GM12865 (cell line): ENCODE results near the gene PCNX3.
"Not testable (repeated sequence)": the region's sequence is repeated elsewhere in the genome, so short reads cannot be mapped to it uniquely, and the experiment has no call there.

Source experiments
- DNase-seq: peaks from one replicate; pipeline ENCODE4 v3.0.0; 2010; ENCODE audit warnings: low read depth
- H3K4me3 ChIP-seq: 2 replicates; pipeline ENCODE4 v1.5.1; 2011; ENCODE audit warnings: mild to moderate bottlenecking, low read depth, low read length, control low read depth
- CTCF ChIP-seq: IDR thresholded peaks from 2 replicates; pipeline ENCODE4 v1.5.1; 2011; ENCODE audit warnings: low read length, control low read depth, low read depth, inconsistent platforms; ENCODE audit not compliant: insufficient read depth; ENCODE audit errors: missing control alignments

PCNX3 gene

GRCh38 chr11:65660038-65660437 lies 44.5 kb downstream of the PCNX3 start:
- TF ChIP-seq CTCF, result no peak
- DNase-seq, result no peak
- no peak overlapping the region for H3K4me3 ChIP-seq

DNA sequence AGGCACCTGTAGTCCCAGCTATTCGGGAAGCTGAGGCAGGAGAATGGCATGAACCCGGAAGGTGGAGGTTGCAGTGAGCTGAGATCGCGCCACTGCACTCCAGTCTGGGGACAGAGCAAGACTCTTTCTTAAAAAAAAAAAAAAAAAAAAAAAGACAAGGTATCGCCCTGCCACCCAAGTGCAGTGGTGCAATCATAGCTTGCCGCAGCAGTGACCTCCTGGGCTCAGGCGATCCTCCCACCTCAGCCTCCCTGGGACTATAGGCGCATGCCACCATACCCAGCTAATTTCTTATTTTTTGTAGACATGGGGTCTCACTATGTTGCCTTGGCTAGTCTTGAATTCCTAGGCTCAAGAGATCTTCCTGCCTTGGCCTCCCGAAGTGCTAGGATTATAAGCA lies 45.3 kb downstream of the PCNX3 start:
- not testable (repeated sequence) for H3K4me3 ChIP-seq, DNase-seq

- no peak for TF ChIP-seq CTCF
- no peak for DNase-seq
- H3K4me3 ChIP-seq, result peak overlapping the region; percentile 95
These were observed 46.1 kb downstream of the PCNX3 start for GRCh38 chr11:65661599-65662246.

DNA sequence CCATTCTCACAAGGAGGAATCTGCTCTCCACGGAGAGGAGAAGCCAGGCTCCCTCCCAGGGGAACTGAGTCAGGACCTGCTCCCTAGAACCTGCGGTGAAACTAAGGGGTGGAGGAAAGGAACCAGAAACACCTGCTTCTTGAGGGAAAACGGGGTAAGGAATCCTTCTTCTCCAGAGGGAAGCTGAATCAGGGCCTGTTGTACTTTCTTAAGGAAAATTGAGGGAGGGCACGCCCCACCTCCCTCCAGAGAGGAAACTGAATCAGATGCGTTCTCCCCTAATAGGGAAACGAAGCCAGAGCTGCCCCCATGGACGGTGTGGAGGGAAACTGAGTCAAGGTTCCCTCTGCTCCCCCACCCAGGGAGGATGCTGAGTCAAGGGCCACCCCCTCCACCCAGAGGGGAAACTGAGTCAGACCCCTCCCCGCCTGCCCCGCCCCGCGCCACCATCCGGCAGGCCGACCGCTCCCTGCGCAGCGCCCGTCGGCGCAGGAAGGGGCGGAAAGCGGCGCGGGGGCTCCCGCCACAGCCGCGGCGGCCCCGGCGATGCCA lies 46.7 kb downstream of the PCNX3 start:
- DNase-seq, result no peak
- peak overlapping the region; percentile 95 for H3K4me3 ChIP-seq
- no peak for TF ChIP-seq CTCF

DNA sequence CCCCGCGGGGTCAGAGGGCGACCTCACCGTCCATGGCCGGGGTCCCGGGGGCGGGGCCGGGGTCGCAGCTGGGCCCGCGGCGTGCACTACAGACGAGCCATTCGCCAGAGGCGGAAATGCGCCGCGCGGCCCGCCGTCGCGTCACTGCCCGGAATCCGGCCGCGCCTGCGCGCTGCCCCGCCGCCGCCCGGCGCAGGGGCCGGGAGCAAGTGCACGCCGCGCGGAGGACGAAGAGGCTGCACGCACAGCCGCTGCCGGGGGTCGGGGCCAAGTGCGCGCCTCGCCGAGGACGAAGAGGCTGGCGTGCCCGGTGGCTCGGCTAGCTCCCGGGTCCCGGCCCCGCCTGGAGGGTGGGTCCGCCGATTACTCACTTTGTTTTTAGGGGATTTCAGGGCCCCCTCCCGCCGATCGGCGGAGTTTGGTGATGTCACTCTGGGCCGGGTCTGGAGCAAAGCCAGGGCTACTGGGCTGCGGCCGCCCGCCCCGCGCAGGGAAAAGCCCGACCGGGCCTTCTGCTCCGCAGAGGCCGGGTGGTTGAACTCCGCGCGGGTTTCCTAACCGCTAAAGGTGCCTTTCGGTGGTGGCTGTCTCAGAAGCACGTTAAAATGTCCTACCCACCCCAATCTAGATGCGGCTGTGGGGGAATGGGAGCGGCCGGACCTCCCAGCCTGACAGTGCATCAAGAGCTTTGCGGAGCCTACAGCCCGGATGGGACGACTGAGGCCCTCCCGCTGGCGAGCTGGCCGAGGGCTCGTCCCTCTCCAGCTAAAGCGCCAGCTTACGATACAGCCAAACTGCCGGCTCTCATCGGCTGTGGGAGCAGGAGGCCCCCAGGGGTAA lies 47.4 kb downstream of the PCNX3 start, which contains the start of gene RELA:
Gene RELA (minus strand): TSS at position 118 of the 840 bp plus-strand sequence. CDS start 84 bp downstream, at position 34.
- DNase-seq, result peak; percentile 95
- H3K4me3 ChIP-seq, result peak within 1 kb of the TSS; percentile 95
- no peak for TF ChIP-seq CTCF

DNA sequence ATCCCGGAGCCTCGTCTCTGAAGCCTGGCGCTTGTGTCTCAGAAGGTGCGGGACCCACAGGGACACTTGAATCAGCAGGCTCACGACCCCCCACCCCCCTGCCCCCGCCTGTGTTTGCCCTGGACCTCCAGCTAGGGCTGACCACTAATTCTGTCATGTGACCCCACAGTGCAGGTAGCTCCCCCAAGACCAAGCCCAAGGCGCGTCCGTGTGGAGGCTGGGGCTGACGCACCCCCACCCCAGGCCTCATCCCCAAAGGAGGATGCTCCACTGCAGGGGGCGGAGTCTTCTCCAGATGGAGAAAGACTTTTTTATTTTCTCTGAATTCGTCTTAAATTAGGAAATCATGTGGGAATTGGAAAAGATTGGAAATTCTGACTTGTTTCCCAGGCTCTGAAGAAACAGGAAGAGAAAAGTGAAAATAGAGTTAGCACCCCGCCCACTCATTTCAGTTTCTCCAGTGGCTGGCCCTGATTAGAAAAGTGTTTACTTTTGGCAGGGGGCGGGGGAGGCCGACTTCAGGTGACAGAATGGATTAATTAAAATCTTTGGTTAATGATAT lies 48.1 kb downstream of the PCNX3 start:
- no peak for TF ChIP-seq CTCF
- peak overlapping the region; percentile 94 for H3K4me3 ChIP-seq
- peak; percentile 55 for DNase-seq
